Measurements from ENCODE around the gene ADH1B.

The ADH1B gene

DNA sequence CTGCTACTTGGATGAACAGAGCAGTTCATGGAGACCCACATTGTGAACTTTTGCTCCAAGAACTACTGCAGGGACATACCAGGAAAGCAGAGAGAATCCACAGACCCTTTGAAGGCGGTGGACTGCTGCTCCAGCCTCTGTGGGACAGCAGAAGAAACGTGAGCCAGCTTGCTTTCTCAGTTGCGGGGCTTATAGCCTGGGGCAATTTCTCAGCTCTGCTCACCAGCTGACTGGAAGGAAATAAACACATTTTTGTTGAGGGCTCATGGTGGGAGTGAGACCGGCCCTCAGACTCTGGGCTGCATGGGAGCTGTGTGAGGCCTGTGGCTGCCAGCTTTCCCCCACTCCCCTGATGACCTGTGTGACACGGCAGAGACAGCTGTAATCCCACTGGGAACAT is 27.8 kb downstream of the ADH1B start:
- Histone ChIP-seq H3K4me3 (ENCODE audit: low read length) (no peak overlapping the region), H3K9me3 (ENCODE audit: control insufficient read depth, insufficient read depth, low read length) (no peaks in the 10 kb centered on the region), H3K27ac (ENCODE audit: low read length) (no peak overlapping the region), H3K36me3 (ENCODE audit: control insufficient read depth, insufficient read depth, low read length) (no peaks in the 10 kb centered on the region), H3K27me3 (ENCODE audit: control insufficient read depth, insufficient read depth, low read length) (no peaks in the 10 kb centered on the region), H3K4me1 (ENCODE audit: control insufficient read depth, insufficient read depth, low read length) (no peaks in the 10 kb centered on the region)
- no peak for DNase-seq (ENCODE audit: low read depth, low spot score)
- WGBS (ENCODE audit: insufficient coverage, insufficient read length): no CpG with 5 or more reads among the region's 5 CpGs

- no peaks in the 10 kb centered on the region for H3K27me3 ChIP-seq (ENCODE audit: control insufficient read depth, insufficient read depth, low read length)
- no peak within 1 kb of the TSS for H3K27ac ChIP-seq (ENCODE audit: low read length)
- H3K4me3 ChIP-seq (ENCODE audit: low read length): no peak within 1 kb of the TSS
- H3K9me3 ChIP-seq (ENCODE audit: control insufficient read depth, insufficient read depth, low read length): no peaks in the 10 kb centered on the region
- H3K36me3 ChIP-seq (ENCODE audit: control insufficient read depth, insufficient read depth, low read length): no peaks in the 10 kb centered on the region
- DNase-seq (ENCODE audit: low read depth, low spot score): no peak
- H3K4me1 ChIP-seq (ENCODE audit: control insufficient read depth, insufficient read depth, low read length): no peaks in the 10 kb centered on the region
- no CpG with 5 or more reads among the region's 3 CpGs for WGBS (ENCODE audit: insufficient coverage, insufficient read length)
Observed at GRCh38 chr4:99290848-99291786, 30.1 kb downstream of the ADH1B start, which contains the start of gene ADH1A. TSS of gene ADH1A (minus strand) at chr4:99290985. CDS start at chr4:99290914, 71 bp downstream.

- no peaks in the 10 kb centered on the region for H3K27me3 ChIP-seq (ENCODE audit: control insufficient read depth, insufficient read depth, low read length)
- H3K9me3 ChIP-seq (ENCODE audit: control insufficient read depth, insufficient read depth, low read length): no peaks in the 10 kb centered on the region
- no peak for DNase-seq (ENCODE audit: low read depth, low spot score)
- no peak overlapping the region for H3K4me3 ChIP-seq (ENCODE audit: low read length)
- no peaks in the 10 kb centered on the region for H3K4me1 ChIP-seq (ENCODE audit: control insufficient read depth, insufficient read depth, low read length)
- no peak overlapping the region for H3K27ac ChIP-seq (ENCODE audit: low read length)
- H3K36me3 ChIP-seq (ENCODE audit: control insufficient read depth, insufficient read depth, low read length): no peaks in the 10 kb centered on the region
Observed at GRCh38 chr4:99285387-99285786, 35.8 kb downstream of the ADH1B start.

DNA sequence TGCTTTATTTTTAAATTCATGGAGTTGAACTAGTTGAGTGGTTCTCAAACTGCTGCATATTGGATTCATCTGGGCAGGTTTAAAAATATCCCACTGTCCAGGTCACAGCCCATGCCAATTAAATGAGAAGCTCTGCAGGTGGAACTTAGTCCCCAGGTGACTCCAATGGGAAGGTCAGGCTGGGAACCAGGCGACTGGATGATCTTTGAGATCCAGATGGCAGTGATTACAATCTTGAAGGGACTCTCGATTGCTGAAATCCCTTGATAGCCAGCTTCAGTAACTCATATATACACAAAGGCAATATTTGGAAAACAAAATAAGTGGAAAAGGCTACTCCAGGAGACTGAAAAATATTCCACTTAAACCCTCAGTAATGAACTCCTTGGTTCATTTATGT is 38.5 kb downstream of the ADH1B start:
- H3K27me3 ChIP-seq (ENCODE audit: control insufficient read depth, insufficient read depth, low read length): no peaks in the 10 kb centered on the region
- no peak overlapping the region for H3K27ac ChIP-seq (ENCODE audit: low read length)
- H3K4me1 ChIP-seq (ENCODE audit: control insufficient read depth, insufficient read depth, low read length): no peaks in the 10 kb centered on the region
- WGBS (ENCODE audit: insufficient coverage, insufficient read length): no CpG with 5 or more reads among the region's 2 CpGs
- no peaks in the 10 kb centered on the region for H3K9me3 ChIP-seq (ENCODE audit: control insufficient read depth, insufficient read depth, low read length)
- H3K36me3 ChIP-seq (ENCODE audit: control insufficient read depth, insufficient read depth, low read length): no peaks in the 10 kb centered on the region
- DNase-seq (ENCODE audit: low read depth, low spot score): no peak
- no peak overlapping the region for H3K4me3 ChIP-seq (ENCODE audit: low read length)

DNA sequence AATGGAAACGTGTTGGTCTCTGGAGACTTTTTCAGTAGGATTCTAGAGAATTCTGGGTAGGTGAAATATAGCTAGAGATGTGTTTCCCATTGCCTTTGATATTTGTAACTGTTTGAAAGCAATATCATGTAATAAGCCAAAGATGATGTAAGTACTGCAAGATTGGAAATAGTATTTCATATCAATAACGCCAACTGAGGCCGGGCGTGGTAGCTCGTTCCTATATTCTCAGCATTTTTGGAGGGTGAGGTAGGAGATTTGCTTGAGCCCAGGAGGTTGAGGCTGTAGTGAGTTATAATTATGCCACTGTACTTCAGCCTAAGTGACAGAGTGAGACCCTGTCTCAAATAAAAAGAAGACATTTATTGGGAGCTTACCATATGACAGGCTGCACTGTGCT is 39.9 kb downstream of the ADH1B start:
- WGBS (ENCODE audit: insufficient coverage, insufficient read length): no CpG with 5 or more reads among the region's 5 CpGs
- DNase-seq (ENCODE audit: low read depth, low spot score): no peak
- Histone ChIP-seq H3K27ac (ENCODE audit: low read length) (no peak overlapping the region), H3K4me3 (ENCODE audit: low read length) (no peak overlapping the region), H3K9me3 (ENCODE audit: control insufficient read depth, insufficient read depth, low read length) (no peaks in the 10 kb centered on the region), H3K36me3 (ENCODE audit: control insufficient read depth, insufficient read depth, low read length) (no peaks in the 10 kb centered on the region), H3K4me1 (ENCODE audit: control insufficient read depth, insufficient read depth, low read length) (no peaks in the 10 kb centered on the region), H3K27me3 (ENCODE audit: control insufficient read depth, insufficient read depth, low read length) (no peaks in the 10 kb centered on the region)

GRCh38 chr4:99276417-99276816 is 44.8 kb downstream of the ADH1B start:
- no CpG with 5 or more reads among the region's 2 CpGs for WGBS (ENCODE audit: insufficient coverage, insufficient read length)
- DNase-seq (ENCODE audit: low read depth, low spot score): no peak
- no peaks in the 10 kb centered on the region for H3K9me3 ChIP-seq (ENCODE audit: control insufficient read depth, insufficient read depth, low read length)
- H3K4me3 ChIP-seq (ENCODE audit: low read length): no peak overlapping the region
- no peaks in the 10 kb centered on the region for H3K27me3 ChIP-seq (ENCODE audit: control insufficient read depth, insufficient read depth, low read length)
- H3K36me3 ChIP-seq (ENCODE audit: control insufficient read depth, insufficient read depth, low read length): no peaks in the 10 kb centered on the region
- no peaks in the 10 kb centered on the region for H3K4me1 ChIP-seq (ENCODE audit: control insufficient read depth, insufficient read depth, low read length)
- no peak overlapping the region for H3K27ac ChIP-seq (ENCODE audit: low read length)

- no peaks in the 10 kb centered on the region for H3K36me3 ChIP-seq (ENCODE audit: control insufficient read depth, insufficient read depth, low read length)
- no peaks in the 10 kb centered on the region for H3K9me3 ChIP-seq (ENCODE audit: control insufficient read depth, insufficient read depth, low read length)
- no peaks in the 10 kb centered on the region for H3K27me3 ChIP-seq (ENCODE audit: control insufficient read depth, insufficient read depth, low read length)
- WGBS (ENCODE audit: insufficient coverage, insufficient read length): no CpG with 5 or more reads among the region's 3 CpGs
- no peak overlapping the region for H3K27ac ChIP-seq (ENCODE audit: low read length)
- no peaks in the 10 kb centered on the region for H3K4me1 ChIP-seq (ENCODE audit: control insufficient read depth, insufficient read depth, low read length)
- no peak overlapping the region for H3K4me3 ChIP-seq (ENCODE audit: low read length)
- DNase-seq (ENCODE audit: low read depth, low spot score): no peak
Observed at GRCh38 chr4:99275885-99276284, 45.3 kb downstream of the ADH1B start.

DNA sequence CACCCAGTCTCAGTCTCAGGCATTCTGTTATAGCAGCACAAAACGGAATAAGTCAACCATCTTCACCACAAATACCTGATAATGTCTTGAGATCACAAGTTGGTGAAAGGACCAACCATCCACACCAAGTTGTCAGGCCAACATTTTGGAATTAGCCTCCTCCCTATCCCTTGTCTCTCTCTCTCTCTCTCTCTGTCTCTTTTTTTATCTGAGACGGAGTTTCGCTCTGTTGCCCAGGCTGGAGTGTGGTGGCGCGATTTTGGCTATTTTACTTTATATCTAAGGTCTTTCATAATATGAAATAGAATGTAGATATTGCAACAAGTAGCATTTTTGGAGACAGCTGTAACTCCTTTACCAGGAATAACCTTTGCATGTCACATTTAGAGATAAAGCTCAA is 46.2 kb downstream of the ADH1B start:
- Histone ChIP-seq H3K27me3 (ENCODE audit: control insufficient read depth, insufficient read depth, low read length) (no peaks in the 10 kb centered on the region), H3K9me3 (ENCODE audit: control insufficient read depth, insufficient read depth, low read length) (no peaks in the 10 kb centered on the region), H3K4me3 (ENCODE audit: low read length) (no peak overlapping the region), H3K27ac (ENCODE audit: low read length) (no peak overlapping the region), H3K36me3 (ENCODE audit: control insufficient read depth, insufficient read depth, low read length) (no peaks in the 10 kb centered on the region), H3K4me1 (ENCODE audit: control insufficient read depth, insufficient read depth, low read length) (no peaks in the 10 kb centered on the region)
- WGBS (ENCODE audit: insufficient coverage, insufficient read length): no CpG with 5 or more reads among the region's 5 CpGs
- no peak for DNase-seq (ENCODE audit: low read depth, low spot score)

DNA sequence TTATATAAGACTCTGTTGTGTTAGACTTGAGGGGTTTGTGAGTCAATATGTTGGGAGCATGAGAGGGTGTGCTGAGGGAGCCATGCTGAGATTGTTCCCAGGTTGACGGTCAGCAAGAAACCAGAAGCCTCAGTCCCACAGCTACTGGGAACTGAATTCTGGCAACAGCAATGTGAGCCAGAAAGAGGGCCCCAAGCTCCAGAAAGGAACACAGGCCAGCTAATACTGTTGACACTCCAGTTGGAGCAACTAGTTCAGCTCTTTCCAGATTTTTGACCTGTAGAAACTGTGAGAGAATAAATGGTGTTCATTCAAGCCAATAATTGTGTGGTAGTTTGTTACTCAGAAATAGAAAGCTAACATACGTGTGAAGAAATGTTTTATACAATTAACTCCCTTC is 47.5 kb downstream of the ADH1B start:
- no peak overlapping the region for H3K27ac ChIP-seq (ENCODE audit: low read length)
- H3K4me3 ChIP-seq (ENCODE audit: low read length): no peak overlapping the region
- no CpG with 5 or more reads among the region's 2 CpGs for WGBS (ENCODE audit: insufficient coverage, insufficient read length)
- H3K9me3 ChIP-seq (ENCODE audit: control insufficient read depth, insufficient read depth, low read length): no peaks in the 10 kb centered on the region
- H3K4me1 ChIP-seq (ENCODE audit: control insufficient read depth, insufficient read depth, low read length): no peaks in the 10 kb centered on the region
- H3K27me3 ChIP-seq (ENCODE audit: control insufficient read depth, insufficient read depth, low read length): no peaks in the 10 kb centered on the region
- H3K36me3 ChIP-seq (ENCODE audit: control insufficient read depth, insufficient read depth, low read length): no peaks in the 10 kb centered on the region
- no peak for DNase-seq (ENCODE audit: low read depth, low spot score)

- no peaks in the 10 kb centered on the region for H3K36me3 ChIP-seq (ENCODE audit: control insufficient read depth, insufficient read depth, low read length)
- no peaks in the 10 kb centered on the region for H3K9me3 ChIP-seq (ENCODE audit: control insufficient read depth, insufficient read depth, low read length)
- H3K4me1 ChIP-seq (ENCODE audit: control insufficient read depth, insufficient read depth, low read length): no peaks in the 10 kb centered on the region
- no peak overlapping the region for H3K27ac ChIP-seq (ENCODE audit: low read length)
- H3K4me3 ChIP-seq (ENCODE audit: low read length): no peak overlapping the region
- no peaks in the 10 kb centered on the region for H3K27me3 ChIP-seq (ENCODE audit: control insufficient read depth, insufficient read depth, low read length)
- no peak for DNase-seq (ENCODE audit: low read depth, low spot score)
Observed at GRCh38 chr4:99264927-99265326, 56.3 kb downstream of the ADH1B start.

Measured in iPS DF 6.9 (cell line).